ENCODE results near the gene IRGQ. TPM values are rescaled to one million over a fixed set of nuclear protein-coding genes. Genes with fewer than 3 reads are reported as not detected.

The IRGQ gene
- total RNA-seq, 1 experiment from 2014 or later, result 23.3 TPM

DNA sequence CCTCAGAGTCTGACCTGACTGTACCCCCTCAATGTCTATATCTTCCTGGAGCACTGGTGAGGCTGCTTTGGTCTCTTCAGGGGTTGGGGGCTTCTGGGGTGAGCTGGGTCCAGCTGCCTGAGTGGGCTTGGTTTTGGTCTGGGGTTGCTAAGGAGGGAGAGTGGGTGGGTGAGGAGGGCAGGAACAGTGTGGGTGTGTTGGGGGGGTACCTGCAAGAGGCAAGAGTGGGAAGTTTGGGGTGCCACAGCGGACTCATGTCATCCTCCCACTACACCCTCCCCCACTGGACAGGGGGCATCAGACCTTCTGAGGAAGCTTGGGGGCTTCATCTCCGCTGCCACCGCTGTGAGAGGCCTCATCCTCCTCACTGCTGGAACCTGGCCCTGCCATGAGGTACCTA lies 49.4 kb downstream of the IRGQ start:
- Histone ChIP-seq H3K4me3 (no peak overlapping the region), H3K27me3 (ENCODE audit: insufficient read depth, low read depth) (no peaks in the 10 kb centered on the region), H3K9me3 (ENCODE audit: insufficient read depth, low read depth) (no peaks in the 10 kb centered on the region), H3K27ac (no peak overlapping the region), H2AFZ (no peak overlapping the region), H3K4me2 (no peak overlapping the region), H3K79me2 (ENCODE audit: low read depth) (no peaks in the 10 kb centered on the region), H3K4me1 (replicated peaks; ENCODE audit: insufficient read depth) (no peaks in the 10 kb centered on the region), H3K9me2 (ENCODE audit: insufficient read depth) (no peaks in the 10 kb centered on the region), H4K20me1 (ENCODE audit: insufficient read depth) (no peaks in the 10 kb centered on the region), H3F3A (ENCODE audit: insufficient read depth, low read depth) (no peaks in the 10 kb centered on the region), H3K36me3 (ENCODE audit: low read depth) (no peaks in the 10 kb centered on the region)
- no TSS peak for BruUV-seq (replicated peaks)
- no peak for TF ChIP-seq EZH2 (IDR thresholded peaks at IDR 0.05; ENCODE audit: low read depth)
- TF ChIP-seq, protein P1, sequence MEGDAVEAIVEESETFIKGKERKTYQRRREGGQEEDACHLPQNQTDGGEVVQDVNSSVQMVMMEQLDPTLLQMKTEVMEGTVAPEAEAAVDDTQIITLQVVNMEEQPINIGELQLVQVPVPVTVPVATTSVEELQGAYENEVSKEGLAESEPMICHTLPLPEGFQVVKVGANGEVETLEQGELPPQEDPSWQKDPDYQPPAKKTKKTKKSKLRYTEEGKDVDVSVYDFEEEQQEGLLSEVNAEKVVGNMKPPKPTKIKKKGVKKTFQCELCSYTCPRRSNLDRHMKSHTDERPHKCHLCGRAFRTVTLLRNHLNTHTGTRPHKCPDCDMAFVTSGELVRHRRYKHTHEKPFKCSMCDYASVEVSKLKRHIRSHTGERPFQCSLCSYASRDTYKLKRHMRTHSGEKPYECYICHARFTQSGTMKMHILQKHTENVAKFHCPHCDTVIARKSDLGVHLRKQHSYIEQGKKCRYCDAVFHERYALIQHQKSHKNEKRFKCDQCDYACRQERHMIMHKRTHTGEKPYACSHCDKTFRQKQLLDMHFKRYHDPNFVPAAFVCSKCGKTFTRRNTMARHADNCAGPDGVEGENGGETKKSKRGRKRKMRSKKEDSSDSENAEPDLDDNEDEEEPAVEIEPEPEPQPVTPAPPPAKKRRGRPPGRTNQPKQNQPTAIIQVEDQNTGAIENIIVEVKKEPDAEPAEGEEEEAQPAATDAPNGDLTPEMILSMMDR (conservative IDR thresholded peaks at IDR 0.05), result no peak
- ChIA-PET POLR2A (ENCODE audit: unreplicated experiment) (no interaction called here), CTCF (no interaction called here)
- no peak for DNase-seq
- intact Hi-C loops (cut with micrococcal nuclease; ENCODE audit: unreplicated experiment), result no loop called here

DNA sequence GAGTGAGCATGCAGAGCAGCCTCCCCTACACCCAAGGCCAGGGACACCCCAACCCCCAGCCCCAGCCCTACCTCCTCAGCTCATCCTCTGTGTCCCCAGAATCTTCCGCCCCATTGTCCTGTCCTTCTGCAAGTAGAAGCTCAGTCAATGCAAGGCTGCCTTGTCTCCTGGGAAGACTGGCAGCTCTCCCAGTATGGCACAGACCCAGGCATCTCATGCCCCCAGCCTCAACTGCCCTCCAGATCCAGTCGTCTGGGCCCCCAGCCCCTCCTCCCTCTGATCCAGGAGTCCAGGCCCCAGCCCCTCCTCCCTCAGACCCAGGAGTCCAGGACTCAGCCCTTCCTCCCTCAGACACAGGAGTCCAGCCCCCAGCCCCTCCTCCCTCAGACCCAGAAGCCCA lies 50.0 kb downstream of the IRGQ start:
- ChIA-PET CTCF (no interaction called here), POLR2A (ENCODE audit: unreplicated experiment) (no interaction called here)
- BruUV-seq (replicated peaks), result no TSS peak
- DNase-seq, result no peak
- H3K4me2 ChIP-seq, result no peak overlapping the region
- TF ChIP-seq, protein P1 (conservative IDR thresholded peaks at IDR 0.05), result no peak
- no peak for TF ChIP-seq EZH2 (IDR thresholded peaks at IDR 0.05; ENCODE audit: low read depth)
- no peaks in the 10 kb centered on the region for H3K27me3 ChIP-seq (ENCODE audit: insufficient read depth, low read depth)
- no peaks in the 10 kb centered on the region for H3K36me3 ChIP-seq (ENCODE audit: low read depth)
- H2AFZ ChIP-seq, result no peak overlapping the region
- H3F3A ChIP-seq (ENCODE audit: insufficient read depth, low read depth), result no peaks in the 10 kb centered on the region
- no peaks in the 10 kb centered on the region for H3K9me2 ChIP-seq (ENCODE audit: insufficient read depth)
- H4K20me1 ChIP-seq (ENCODE audit: insufficient read depth), result no peaks in the 10 kb centered on the region
- no peak overlapping the region for H3K4me3 ChIP-seq
- no peaks in the 10 kb centered on the region for H3K4me1 ChIP-seq (replicated peaks; ENCODE audit: insufficient read depth)
- H3K79me2 ChIP-seq (ENCODE audit: low read depth), result no peaks in the 10 kb centered on the region
- no peaks in the 10 kb centered on the region for H3K9me3 ChIP-seq (ENCODE audit: insufficient read depth, low read depth)
- intact Hi-C loops (cut with micrococcal nuclease; ENCODE audit: unreplicated experiment), result no loop called here
- H3K27ac ChIP-seq, result no peak overlapping the region

DNA sequence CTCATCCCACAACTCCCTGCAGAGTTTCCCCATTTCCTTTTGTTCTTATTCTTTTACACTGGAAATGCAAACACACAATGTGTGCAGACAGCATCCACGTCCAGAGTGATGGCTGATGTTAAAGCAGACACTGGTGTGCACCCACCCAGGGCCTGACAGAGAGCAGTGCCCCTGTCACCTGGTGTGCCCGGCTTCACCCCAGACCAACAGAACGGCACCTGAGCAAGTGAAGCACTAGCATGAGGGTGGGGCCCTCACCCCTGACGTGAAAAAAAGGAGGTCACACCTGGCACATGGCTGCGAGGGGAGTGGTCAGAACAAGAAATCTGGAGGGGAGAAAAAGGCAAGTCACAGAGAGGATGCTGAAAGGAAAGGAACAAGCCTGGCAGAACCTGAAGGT lies 50.7 kb downstream of the IRGQ start:
- Histone ChIP-seq H3K9me3 (ENCODE audit: insufficient read depth, low read depth) (no peaks in the 10 kb centered on the region), H3K79me2 (ENCODE audit: low read depth) (no peaks in the 10 kb centered on the region), H3F3A (ENCODE audit: insufficient read depth, low read depth) (no peaks in the 10 kb centered on the region), H3K27me3 (ENCODE audit: insufficient read depth, low read depth) (no peaks in the 10 kb centered on the region), H3K9me2 (ENCODE audit: insufficient read depth) (no peaks in the 10 kb centered on the region), H3K4me1 (replicated peaks; ENCODE audit: insufficient read depth) (no peaks in the 10 kb centered on the region), H3K36me3 (ENCODE audit: low read depth) (no peaks in the 10 kb centered on the region), H3K4me3 (no peak overlapping the region), H3K27ac (no peak overlapping the region), H3K4me2 (no peak overlapping the region), H4K20me1 (ENCODE audit: insufficient read depth) (no peaks in the 10 kb centered on the region), H2AFZ (no peak overlapping the region)
- ChIA-PET POLR2A (ENCODE audit: unreplicated experiment) (no interaction called here), CTCF (no interaction called here)
- intact Hi-C loops (cut with micrococcal nuclease; ENCODE audit: unreplicated experiment), result no loop called here
- BruUV-seq (replicated peaks), result no TSS peak
- TF ChIP-seq, protein P1 (conservative IDR thresholded peaks at IDR 0.05), result no peak
- TF ChIP-seq EZH2 (IDR thresholded peaks at IDR 0.05; ENCODE audit: low read depth), result no peak
- DNase-seq, result no peak

Measured in PC-9 (cell line).